Measurements from ENCODE around the gene AMBRA1.

Gene AMBRA1, protein sequence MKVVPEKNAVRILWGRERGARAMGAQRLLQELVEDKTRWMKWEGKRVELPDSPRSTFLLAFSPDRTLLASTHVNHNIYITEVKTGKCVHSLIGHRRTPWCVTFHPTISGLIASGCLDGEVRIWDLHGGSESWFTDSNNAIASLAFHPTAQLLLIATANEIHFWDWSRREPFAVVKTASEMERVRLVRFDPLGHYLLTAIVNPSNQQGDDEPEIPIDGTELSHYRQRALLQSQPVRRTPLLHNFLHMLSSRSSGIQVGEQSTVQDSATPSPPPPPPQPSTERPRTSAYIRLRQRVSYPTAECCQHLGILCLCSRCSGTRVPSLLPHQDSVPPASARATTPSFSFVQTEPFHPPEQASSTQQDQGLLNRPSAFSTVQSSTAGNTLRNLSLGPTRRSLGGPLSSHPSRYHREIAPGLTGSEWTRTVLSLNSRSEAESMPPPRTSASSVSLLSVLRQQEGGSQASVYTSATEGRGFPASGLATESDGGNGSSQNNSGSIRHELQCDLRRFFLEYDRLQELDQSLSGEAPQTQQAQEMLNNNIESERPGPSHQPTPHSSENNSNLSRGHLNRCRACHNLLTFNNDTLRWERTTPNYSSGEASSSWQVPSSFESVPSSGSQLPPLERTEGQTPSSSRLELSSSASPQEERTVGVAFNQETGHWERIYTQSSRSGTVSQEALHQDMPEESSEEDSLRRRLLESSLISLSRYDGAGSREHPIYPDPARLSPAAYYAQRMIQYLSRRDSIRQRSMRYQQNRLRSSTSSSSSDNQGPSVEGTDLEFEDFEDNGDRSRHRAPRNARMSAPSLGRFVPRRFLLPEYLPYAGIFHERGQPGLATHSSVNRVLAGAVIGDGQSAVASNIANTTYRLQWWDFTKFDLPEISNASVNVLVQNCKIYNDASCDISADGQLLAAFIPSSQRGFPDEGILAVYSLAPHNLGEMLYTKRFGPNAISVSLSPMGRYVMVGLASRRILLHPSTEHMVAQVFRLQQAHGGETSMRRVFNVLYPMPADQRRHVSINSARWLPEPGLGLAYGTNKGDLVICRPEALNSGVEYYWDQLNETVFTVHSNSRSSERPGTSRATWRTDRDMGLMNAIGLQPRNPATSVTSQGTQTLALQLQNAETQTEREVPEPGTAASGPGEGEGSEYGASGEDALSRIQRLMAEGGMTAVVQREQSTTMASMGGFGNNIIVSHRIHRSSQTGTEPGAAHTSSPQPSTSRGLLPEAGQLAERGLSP (N-terminal part only)

DNA sequence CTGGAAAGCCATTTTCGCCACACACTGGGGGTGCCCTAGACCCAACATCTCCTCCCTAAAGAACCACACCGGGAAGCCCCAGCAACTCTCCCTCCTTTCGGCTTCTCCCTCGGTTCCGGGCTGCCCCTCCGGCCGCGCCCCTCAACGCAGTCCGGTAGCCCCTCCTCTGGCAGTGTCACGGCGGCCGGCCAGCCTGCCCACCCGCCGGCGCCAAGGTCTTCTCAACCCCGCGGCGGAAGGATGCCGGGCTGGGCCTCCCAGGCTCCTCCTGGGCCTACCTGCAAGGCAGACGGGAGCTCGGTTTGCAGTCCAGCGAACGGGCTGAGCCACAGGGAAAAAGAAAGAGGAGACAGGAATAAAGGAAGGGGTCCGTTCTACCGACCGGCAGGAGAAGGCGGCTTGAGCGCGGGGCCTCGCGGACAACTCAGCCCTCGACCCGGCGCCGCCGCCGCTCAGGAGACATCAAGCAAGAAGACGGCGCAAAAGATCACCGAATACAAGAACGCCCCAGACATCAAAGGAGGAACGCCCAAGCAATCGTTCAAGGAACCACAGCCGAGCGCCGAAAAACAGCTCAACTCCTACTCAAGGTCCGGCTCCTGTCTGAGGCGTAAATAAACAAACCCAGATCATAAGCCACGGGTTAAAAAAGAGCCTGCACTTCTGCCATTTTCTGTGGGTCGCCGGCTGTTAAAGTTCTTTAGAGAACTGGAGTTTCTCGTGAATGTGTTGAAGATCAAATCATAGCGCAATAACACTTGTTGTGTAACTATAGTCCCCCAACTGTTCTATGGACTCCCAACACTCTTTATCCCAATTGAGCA lies at the start of gene AMBRA1:
TSS of gene AMBRA1 (minus strand) at position 474 of the 824 bp plus-strand sequence. CDS start 45,643 bp downstream, outside the sequence.
- peak; percentile 86 for DNase-seq (ENCODE audit: low read depth)

DNA sequence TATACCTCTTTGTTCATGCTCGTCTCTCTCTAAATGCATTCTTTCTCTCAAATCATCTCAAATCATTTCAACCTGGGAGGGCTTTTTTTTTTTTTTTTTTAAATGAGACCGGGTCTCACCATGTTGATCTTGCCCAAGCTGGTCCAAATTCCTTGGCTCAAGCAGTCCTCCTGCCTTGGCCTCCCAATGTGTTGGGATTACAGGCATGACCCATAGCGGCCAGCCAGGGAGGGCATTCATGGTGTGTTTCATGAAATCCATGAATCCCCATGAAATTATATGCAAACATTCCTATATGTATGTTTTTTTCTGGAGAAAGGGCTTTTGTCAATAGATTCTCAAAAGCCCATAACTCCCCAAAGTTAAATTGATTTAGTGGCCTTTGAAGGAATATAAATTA lies 49.7 kb upstream of the AMBRA1 start:
- DNase-seq (ENCODE audit: low read depth) = no peak

DNA sequence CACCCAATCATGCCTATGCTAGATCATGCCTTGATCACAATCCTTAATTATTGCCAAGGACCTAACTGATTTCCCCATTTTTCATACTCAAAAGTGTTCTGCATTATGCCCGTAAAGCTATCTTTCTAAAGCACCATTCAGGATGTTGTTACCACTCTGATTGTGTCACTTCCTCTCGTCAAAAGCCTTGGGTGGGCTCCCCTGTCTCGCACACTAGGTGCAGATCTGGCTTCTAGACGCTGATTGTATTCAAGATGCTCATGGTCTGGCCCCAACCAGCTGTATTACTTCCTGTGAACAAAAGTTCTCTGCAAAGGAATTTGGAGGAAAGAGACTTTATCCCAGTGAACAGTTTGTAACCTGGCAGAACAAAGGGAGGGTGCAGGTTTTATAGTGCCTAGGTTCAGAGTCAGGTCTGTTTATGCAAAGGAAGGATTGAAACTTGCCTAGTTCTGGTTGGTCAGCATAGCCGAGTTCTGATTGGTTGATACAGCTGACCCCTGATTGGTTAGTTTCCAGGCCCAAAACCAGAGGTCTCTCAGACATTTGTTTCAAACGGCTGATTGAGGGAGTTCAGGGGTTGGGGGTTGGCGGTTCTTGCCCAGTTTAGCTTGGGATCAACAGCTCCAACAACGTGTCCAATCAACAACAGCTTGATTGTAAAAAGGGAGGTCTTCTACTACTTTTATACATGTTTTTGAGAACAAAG lies 49.0 kb upstream of the AMBRA1 start:
- DNase-seq (ENCODE audit: low read depth) = no peak

DNA sequence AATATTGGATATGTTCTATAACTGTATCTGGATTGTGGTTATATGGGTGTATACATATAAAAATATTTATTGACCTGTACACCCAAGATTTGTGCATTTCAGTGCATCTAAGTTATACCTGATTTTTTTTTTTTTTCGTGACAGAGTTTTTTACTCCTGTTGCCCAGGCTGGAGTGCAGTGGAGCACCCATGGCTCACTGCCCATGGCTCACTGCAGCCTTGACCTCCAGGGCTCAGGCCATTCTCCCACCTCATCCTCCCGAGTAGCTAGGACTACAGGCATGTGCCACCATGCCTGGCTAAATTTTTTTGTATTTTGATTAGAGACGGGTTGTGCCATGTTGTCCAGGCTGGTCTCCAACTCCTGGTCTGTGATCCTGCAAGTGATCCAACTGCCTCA lies 47.8 kb upstream of the AMBRA1 start:
- no peak for DNase-seq (ENCODE audit: low read depth)

DNA sequence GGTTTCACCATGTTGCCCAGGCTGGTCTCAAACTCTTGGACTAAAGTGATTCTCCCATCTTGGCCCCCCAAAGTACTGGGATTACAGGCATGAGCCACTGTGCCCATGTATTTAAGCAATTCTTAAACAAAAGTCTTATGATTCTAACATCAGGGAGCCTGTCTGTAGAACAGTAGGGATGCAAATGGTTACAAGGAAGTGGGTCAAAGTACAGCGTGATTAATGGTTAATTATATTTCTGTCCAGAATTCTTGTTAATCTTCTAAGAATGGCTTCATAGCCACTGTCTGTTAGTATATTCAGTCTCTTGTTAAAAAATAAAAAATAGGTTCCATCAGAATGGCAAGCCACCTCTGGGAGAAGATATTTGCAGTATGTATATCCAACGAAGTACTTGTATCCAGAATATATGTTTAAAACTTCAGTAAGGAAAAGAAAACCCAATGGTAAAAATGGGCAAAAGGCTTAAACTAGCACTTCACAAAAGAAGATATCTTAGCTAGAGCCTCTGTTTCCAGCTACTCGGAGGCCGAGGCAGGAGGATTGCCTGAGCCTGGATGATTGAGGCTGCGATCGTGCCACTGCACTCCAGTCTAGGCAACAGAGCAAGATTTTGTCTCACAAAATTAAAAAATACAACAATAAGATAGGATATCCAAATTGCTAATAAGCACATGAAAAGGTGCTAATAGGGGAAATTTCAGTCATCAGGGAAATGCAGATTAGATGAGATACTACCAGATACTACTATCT lies 46.4 kb upstream of the AMBRA1 start:
- DNase-seq (ENCODE audit: low read depth) = no peak

DNA sequence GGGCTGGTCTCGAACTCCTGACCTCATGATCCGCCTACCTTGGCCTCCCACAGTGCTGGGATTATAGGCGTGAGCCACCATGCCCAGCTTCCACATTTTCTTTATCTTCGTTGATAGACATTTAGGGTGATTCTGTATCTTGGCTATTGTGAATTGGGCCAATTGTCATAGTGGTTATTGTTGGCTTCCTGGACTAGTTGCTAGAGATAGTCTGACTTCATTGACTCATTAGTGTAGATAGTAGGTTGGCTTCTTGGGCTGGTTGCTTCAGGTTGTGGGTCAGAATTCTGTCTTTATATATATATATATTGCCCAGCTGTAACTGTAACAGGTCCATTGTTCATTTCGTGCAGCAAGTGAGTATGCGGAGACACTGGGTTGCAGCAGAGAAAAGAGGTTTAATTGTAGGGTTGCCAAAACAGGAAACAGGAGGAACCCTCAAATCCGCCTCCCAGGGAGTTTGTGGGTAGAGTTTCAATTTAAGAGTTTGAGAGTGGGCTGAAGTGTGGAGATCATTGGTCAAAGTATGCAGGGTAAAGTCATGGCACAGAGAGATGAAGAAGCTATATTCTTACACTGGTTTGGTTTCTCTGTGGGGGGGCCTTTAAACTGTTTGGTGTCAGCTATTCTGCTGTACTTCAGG lies 45.5 kb upstream of the AMBRA1 start:
- DNase-seq (ENCODE audit: low read depth) = no peak

DNA sequence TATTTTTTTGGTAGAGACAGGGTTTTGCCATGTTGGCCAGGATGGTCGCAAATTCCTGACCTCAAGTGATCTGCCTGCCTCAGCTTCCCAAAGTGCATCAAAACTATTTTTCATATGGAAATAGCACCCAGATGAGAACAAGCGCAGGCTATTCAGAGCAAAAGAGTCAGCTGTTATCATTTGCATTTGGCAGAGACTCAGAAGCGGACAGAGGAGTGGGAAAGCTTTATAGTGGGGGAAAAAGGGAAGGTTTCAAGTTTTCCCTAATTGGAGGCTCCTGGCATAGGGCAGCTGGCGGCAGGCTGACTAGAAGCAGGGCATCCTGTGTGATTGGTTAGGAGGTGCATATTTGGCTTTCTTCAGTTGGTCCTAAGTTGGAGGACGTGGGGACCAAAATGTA lies 43.7 kb upstream of the AMBRA1 start:
- no peak for DNase-seq (ENCODE audit: low read depth)

DNA sequence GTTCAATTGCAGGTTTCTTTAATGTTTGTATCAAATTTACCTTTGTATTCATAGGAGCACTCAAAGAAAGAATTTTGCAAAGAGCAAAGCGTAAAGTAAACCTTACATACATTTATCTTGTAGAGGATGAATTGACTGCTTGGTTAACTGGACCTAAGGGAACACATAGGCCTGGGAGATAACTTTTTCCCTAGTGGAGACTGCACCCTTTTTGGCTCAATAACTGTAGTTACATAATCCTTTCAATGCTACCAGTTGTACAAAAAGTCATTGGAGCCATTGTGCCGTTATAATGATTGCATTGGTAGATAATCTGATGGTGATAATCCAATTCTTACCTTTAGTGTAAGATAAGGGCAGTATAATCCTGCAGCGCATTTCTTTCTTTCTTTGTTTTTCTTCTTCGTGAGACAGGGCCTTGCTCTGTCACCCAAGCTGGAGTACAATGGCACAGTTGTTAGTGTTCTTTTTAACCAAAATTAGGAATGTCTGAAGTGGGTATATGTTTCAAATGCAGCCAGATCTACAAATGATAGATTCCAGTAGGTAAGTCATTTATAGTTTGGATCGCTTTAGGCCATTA lies 41.8 kb upstream of the AMBRA1 start:
- DNase-seq (ENCODE audit: low read depth) = no peak

DNA sequence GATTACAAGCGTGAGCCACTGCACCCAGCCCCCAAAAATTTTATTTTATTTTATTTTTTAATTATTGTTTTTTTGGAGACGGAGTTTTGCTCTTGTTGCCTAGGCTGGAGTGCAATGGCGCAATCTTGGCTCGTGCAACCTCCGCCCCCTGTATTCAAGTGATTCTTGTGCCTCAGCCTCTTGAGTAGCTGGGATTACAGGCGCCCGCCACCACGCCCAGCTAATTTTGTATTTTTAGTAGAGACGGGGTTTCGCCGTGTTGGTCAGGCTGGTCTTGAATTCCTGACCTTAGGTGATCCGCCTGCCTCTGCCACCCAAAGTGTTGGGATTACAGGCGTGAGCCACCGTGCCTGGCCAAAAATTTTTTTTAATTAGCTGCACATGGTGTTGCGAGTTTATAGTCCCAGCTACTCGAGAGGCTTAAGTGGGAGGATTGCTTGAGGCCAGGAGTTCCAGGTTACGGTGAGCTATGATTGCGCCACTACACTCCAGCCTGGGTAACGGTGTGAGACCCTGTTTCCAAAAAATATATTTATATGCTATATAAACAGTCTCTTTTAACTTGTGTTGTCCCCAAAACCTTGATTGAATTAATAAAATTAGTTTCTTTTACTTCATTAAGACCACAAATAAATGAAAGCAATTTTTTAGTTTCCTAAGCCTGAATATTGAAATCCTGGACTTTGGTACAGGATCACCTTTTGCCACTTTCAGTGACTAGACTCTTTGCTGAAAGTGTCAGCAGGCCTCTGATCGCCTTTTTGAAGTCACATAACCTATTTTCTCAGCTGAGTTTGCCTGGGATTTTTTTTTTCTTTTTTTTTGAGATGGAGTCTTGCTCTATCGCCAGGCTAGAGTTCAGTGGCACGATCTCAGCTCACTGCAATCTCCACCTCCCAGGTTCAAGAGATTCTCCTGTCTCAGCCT lies 39.7 kb upstream of the AMBRA1 start:
- no peak for DNase-seq (ENCODE audit: low read depth)

DNA sequence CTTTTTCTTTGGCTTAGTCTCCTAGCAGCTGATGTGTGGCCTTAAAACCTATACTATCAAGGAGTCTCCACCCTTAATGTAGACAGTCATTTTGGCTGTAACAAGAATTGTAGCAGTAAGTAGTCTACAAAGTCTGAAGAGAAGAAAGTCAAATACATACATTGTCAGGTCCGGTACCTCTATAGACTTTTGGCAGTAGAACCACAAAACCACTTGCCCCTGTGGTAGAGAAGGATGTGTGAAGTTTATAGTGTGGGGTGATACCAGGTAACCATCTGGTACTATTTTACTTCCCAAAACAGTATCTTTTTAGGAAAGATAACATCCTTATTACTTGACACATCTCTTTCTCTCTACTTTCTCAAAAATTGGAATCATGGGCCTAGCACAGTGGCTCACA lies 38.7 kb upstream of the AMBRA1 start:
- DNase-seq (ENCODE audit: low read depth) = no peak

DNA sequence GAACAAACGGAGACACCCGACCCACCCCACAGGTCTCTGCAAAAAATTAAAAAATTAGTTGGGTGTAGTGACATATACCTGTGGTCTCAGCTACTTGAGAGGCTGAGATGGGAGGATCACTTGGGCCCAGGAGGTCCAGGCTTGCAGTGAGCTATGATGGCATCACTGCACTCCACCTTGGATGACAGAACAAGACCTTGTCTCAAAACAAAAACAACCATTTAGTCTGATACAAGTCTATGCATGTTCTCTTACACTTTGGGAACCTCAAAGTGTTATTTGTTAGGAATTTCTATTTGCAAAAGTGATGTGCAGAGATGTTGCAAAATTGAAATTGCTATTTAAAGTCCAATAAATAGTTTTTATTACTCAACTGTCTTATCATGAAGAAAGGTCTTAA lies 37.9 kb upstream of the AMBRA1 start:
- DNase-seq (ENCODE audit: low read depth) = no peak

DNA sequence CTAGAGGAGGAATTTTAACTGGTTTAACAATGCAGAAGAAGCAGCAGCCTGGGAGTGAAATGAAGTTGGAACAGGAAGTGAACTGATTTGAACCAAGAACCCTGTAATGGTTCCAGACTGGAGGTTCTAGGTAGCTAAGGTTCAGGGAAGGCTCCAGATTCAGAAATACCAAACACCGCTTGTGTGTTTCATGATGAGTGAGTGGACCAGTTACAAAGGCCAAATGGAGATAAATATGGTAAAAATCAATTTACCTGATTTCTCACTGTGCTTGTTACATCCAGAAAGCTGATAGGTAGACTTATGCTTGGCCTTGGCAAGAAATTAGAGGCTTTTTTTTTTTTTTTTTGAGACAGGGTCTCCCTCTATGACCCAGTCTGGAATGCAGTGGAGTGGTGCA lies 36.4 kb upstream of the AMBRA1 start:
- DNase-seq (ENCODE audit: low read depth) = no peak

DNA sequence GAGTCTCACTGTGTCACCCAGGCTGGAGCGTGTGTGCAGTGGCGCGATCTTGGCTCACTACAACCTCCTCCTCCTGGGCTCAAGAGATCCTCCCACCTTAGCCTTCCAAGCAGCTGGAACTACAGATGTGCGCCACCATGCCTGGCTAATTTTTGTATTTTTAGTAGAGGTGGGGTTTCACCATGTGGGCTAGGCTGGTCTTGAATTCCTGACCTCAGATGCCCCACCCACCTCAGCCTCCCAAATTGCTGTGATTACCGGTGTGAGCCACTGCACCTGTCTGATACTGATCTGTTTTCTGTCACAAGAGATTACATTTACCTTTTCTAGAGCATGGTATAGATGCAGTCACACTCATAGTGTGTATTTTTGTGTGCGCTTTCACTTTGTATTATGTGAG lies 35.1 kb upstream of the AMBRA1 start:
- DNase-seq (ENCODE audit: low read depth) = no peak

DNA sequence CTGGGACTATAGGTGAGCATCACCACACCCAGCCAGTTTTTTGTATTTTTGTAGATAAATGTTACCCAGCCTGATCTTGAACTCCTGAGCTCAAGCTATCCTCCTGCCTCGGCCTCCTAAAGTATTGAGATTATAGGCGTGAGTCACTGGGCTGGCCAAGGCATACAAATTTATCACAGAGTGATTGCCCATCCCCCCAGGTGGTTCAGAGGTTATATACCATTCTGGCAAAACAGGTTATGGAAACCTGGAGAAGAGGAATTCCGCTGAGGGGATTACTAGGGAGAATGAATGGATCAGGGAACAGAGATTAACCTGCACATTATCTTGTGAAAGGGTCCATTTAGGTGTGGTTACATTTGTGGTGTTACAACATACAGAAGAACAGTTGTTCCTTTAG lies 31.6 kb upstream of the AMBRA1 start:
- no peak for DNase-seq (ENCODE audit: low read depth)

DNA sequence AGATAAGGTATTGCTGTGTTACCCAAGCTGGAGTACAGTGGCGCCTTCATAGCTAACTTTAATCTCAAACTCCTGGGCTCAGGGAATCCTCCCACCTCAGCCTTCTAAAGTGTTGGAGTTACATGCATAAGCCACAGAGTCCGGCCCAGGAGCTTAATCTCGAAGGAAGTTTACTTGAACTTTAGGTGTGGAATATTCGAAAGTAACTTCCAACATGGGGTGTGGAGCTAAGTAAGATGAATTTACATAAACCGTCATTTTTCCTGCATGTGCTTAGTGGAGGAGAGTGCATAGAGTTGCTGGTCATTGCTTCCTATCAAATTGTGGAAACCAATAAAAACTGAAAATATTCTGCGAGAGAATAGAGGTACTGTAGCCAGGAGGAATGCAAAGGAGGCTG lies 25.0 kb upstream of the AMBRA1 start:
- no peak for DNase-seq (ENCODE audit: low read depth)

DNA sequence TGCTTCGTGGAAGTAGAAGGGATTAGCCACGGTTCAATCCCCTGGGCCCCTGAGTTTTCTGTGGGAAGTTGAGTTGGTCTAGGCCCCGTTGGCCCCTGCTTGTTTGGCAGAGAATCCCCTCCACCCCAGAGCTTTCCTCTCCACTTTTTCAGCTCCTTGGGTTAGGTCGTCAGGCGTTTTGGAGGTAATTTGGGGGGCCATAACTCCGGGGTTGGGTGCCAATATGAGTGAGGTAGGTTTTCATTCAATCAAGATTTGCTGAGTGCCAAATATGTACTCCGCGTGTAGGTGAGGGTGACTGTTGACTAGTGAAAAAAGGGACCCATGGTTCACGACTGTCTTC lies 24.1 kb upstream of the AMBRA1 start:
- DNase-seq (ENCODE audit: low read depth) = no peak

DNA sequence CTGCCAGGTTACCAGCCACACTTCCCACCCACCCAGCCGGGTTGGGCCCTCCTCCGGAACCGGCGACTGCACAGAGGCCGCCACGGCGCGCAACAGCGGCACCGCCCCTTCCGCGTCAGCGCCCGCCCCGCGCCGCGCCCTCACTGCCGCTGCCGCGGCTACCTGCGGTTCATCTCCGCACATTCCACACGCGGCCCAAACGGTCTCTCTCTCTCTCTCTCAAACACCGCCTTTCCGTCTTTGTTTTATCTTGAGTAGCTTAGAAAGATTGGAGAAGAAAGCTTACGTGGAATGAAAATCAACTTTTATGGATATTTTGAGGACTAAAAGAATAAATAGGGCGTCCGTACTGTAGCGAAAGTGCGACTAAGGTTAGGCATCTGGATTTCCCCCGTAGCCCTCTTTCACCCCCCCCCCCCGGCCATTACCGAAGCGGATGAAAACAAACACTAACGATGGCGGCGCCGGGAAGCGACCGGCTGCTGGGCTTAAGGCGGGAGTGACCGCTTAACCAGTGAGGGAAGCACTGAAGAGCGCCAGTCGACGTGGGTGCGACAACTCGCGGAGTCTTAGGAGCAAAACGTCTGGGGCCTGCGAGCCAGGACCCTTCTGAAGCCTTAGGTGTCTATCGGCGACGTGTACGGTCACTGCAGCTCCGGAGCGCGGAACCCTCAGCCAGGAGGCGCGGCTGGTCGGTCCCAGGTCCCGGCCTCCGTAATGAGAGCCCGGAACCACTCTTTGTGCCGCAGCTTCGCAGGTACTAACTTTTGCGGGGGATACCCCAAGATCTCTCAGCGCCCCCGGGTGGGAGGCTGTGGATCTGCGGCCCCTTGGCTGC lies 23.5 kb upstream of the AMBRA1 start, which contains the start of the genes ATG13 and HARBI1:
TSS of gene ATG13 (plus strand) at position 420 of the 838 bp plus-strand sequence. CDS start 26,739 bp downstream, outside the sequence.
TSS of gene HARBI1 (minus strand) at position 94 of the 838 bp plus-strand sequence. CDS start 990 bp downstream, outside the sequence.
- DNase-seq (ENCODE audit: low read depth) = peak; percentile 69

Measured in fibroblast of the conjunctiva (primary cell).